H9 (cell line): Measurements from ENCODE around the gene IRF2BPL. TPM values are rescaled to one million over a fixed set of nuclear protein-coding genes. Genes with fewer than 3 reads are reported as not detected.

Experiments
- DNase-seq: peaks from one replicate; pipeline ENCODE4 v3.0.0-alpha.2; 2017
- H2AFZ ChIP-seq: one replicate; pipeline ENCODE4 v1.6.1; 2013; ENCODE audit warnings: mild to moderate bottlenecking, low read length, control low read depth, moderate library complexity
- H2AK5ac ChIP-seq: 2 replicates; pipeline ENCODE4 v1.6.1; 2013; ENCODE audit warnings: low read length, control low read depth, mixed read lengths; ENCODE audit not compliant: insufficient read length
- H2BK120ac ChIP-seq: one replicate; pipeline ENCODE4 v1.6.1; 2013; ENCODE audit warnings: low read depth, mild to moderate bottlenecking, low read length, control low read depth, inconsistent platforms; ENCODE audit not compliant: poor library complexity, severe bottlenecking
- H2BK12ac ChIP-seq: 2 replicates; pipeline ENCODE4 v1.6.1; 2013; ENCODE audit warnings: low read length, control low read depth, mixed read lengths, low read depth; ENCODE audit not compliant: insufficient read length
- H2BK15ac ChIP-seq: 2 replicates; pipeline ENCODE4 v1.6.1; 2013; ENCODE audit warnings: low read depth, low read length, control low read depth
- H2BK20ac ChIP-seq: one replicate; pipeline ENCODE4 v1.6.1; 2013; ENCODE audit warnings: low read depth, mild to moderate bottlenecking, low read length, control low read depth, inconsistent platforms; ENCODE audit not compliant: poor library complexity, severe bottlenecking
- H2BK5ac ChIP-seq: 2 replicates; pipeline ENCODE4 v1.6.1; 2013; ENCODE audit warnings: low read length, control low read depth, mixed read lengths; ENCODE audit not compliant: insufficient read length
- H3K14ac ChIP-seq: 2 replicates; pipeline ENCODE4 v1.6.1; 2013; ENCODE audit warnings: low read length, control low read depth; ENCODE audit not compliant: insufficient read depth
- H3K18ac ChIP-seq: 2 replicates; pipeline ENCODE4 v1.6.1; 2013; ENCODE audit warnings: low read depth, mild to moderate bottlenecking, mixed read lengths, low read length, control low read depth; ENCODE audit not compliant: insufficient read length
- H3K23ac ChIP-seq: 2 replicates; pipeline ENCODE4 v1.6.1; 2013; ENCODE audit warnings: low read length, control low read depth, mixed read lengths, low read depth; ENCODE audit not compliant: insufficient read length
- H3K23me2 ChIP-seq: 2 replicates; pipeline ENCODE4 v1.6.1; 2013; ENCODE audit warnings: low read depth, mild to moderate bottlenecking, mixed read lengths, low read length, control low read depth; ENCODE audit not compliant: insufficient read length, poor library complexity, severe bottlenecking
- H3K27ac ChIP-seq: 2 replicates; pipeline ENCODE4 v1.5.1; 2013; ENCODE audit warnings: low read length, control low read depth, mixed read lengths, low read depth; ENCODE audit not compliant: insufficient read length
- H3K27me3 ChIP-seq: 2 replicates; pipeline ENCODE4 v1.6.1; 2013; ENCODE audit warnings: low read length, control low read depth, inconsistent platforms; ENCODE audit not compliant: insufficient read depth
- H3K4ac ChIP-seq: 2 replicates; pipeline ENCODE4 v1.6.1; 2013; ENCODE audit warnings: low read depth, mild to moderate bottlenecking, control low read depth, inconsistent platforms, low read length, moderate library complexity
- H3K4me1 ChIP-seq: 2 replicates; pipeline ENCODE4 v1.6.1; 2013; ENCODE audit warnings: low read length, control low read depth, inconsistent platforms; ENCODE audit not compliant: insufficient read depth
- H3K4me2 ChIP-seq: 2 replicates; pipeline ENCODE4 v1.6.1; 2013; ENCODE audit warnings: low read length, control low read depth, mixed read lengths; ENCODE audit not compliant: insufficient read length, insufficient read depth
- H3K56ac ChIP-seq: 2 replicates; pipeline ENCODE4 v1.6.1; 2013; ENCODE audit warnings: low read depth, mild to moderate bottlenecking, mixed read lengths, low read length, control low read depth; ENCODE audit not compliant: insufficient read length
- H3K79me1 ChIP-seq: 2 replicates; pipeline ENCODE4 v1.6.1; 2013; ENCODE audit warnings: low read depth, mild to moderate bottlenecking, moderate library complexity, low read length, control low read depth, inconsistent platforms; ENCODE audit not compliant: insufficient read depth, poor library complexity, severe bottlenecking
- H3K79me2 ChIP-seq: 2 replicates; pipeline ENCODE4 v1.6.1; 2013; ENCODE audit warnings: low read length, control low read depth, inconsistent platforms; ENCODE audit not compliant: insufficient read depth
- H3K9ac ChIP-seq: 2 replicates; pipeline ENCODE4 v1.6.1; 2013; ENCODE audit warnings: low read length, control low read depth, mixed read lengths; ENCODE audit not compliant: insufficient read length; ENCODE audit errors: extremely low read depth
- H3K9me3 ChIP-seq: one replicate; pipeline ENCODE4 v1.6.1; 2013; ENCODE audit warnings: low read depth, low read length, inconsistent platforms; ENCODE audit not compliant: control insufficient read depth
- H3T11ph ChIP-seq: one replicate; pipeline ENCODE4 v1.6.1; 2013; ENCODE audit warnings: mild to moderate bottlenecking, low read length, control low read depth, inconsistent platforms
- H4K20me1 ChIP-seq: one replicate; pipeline ENCODE4 v1.6.1; 2013; ENCODE audit not compliant: control insufficient read depth, insufficient read length, insufficient read depth
- H4K5ac ChIP-seq: 2 replicates; pipeline ENCODE4 v1.6.1; 2013; ENCODE audit warnings: low read depth, mild to moderate bottlenecking, mixed read lengths, low read length, control low read depth; ENCODE audit not compliant: insufficient read length
- H4K8ac ChIP-seq: replicated peaks from 2 replicates; pipeline ENCODE4 v1.6.1; 2013; ENCODE audit warnings: low read length, control low read depth, mixed read lengths, low read depth; ENCODE audit not compliant: insufficient read length
- H4K91ac ChIP-seq: 2 replicates; pipeline ENCODE4 v1.6.1; 2013; ENCODE audit warnings: low read depth, mild to moderate bottlenecking, moderate library complexity, mixed read lengths, low read length, control low read depth; ENCODE audit not compliant: insufficient read length
- H3K27ac Mint-ChIP-seq, 3 experiments: 2 replicates in 2 of 3; 3 replicates in 1 of 3; pipeline ENCODE4 v1.8.0; 2020 to 2021; ENCODE audit warnings: mixed read lengths in 3 of 3, mild to moderate bottlenecking in 1 of 3, moderate library complexity in 1 of 3
- H3K27me3 Mint-ChIP-seq: 2 replicates; pipeline ENCODE4 v1.8.0; 2021; ENCODE audit warnings: low read depth, mild to moderate bottlenecking, moderate library complexity, mixed read lengths
- H3K36me3 Mint-ChIP-seq, 3 experiments: 2 replicates in 2 of 3; 3 replicates in 1 of 3; pipeline ENCODE4 v1.8.0; 2020 to 2021; ENCODE audit warnings: low read depth in 3 of 3, mixed read lengths in 3 of 3; ENCODE audit not compliant: insufficient read depth in 1 of 3
- H3K4me1 Mint-ChIP-seq, 2 experiments: 2 replicates each; pipeline ENCODE4 v1.8.0; 2020; ENCODE audit warnings: mixed read lengths in 2 of 2
- H3K4me3 Mint-ChIP-seq, 2 experiments: 2 replicates in 1 of 2; 3 replicates in 1 of 2; pipeline ENCODE4 v1.8.0; 2020 to 2021; ENCODE audit warnings: mild to moderate bottlenecking in 2 of 2, mixed read lengths in 2 of 2, moderate library complexity in 1 of 2
- H3K9me3 Mint-ChIP-seq, 2 experiments: 2 replicates in 1 of 2; 3 replicates in 1 of 2; pipeline ENCODE4 v1.8.0; 2020; ENCODE audit warnings: mild to moderate bottlenecking in 2 of 2, mixed read lengths in 2 of 2, moderate library complexity in 1 of 2
- WGBS: extraction: QIAGEN DNeasy Blood & Tissue Kit; methylation state at CpG from one replicate; pipeline ENCODE4 v1.1.7; 2013; ENCODE audit warnings: missing lambda C conversion rate, low lambda C conversion rate, mixed read lengths; ENCODE audit not compliant: insufficient read length; ENCODE audit errors: extremely low coverage; 5-methylcytosine and 5-hydroxymethylcytosine counted together
- total RNA-seq: library from RNA; stranded (reverse); gene quantifications from 2 replicates; pipeline ENCODE4 v1.2.1, GENCODE V29; 2021
- TF ChIP-seq, protein P1 (sequence below): fragments of 200-600 bp; sonication (generic); conservative IDR thresholded peaks from 3 replicates; pipeline ENCODE4 v1.8.0; 2021; ENCODE audit warnings: antibody characterized with exemption, mild to moderate bottlenecking

The IRF2BPL gene
- total RNA-seq, 1 experiment from 2014 or later: 59.0 TPM

DNA sequence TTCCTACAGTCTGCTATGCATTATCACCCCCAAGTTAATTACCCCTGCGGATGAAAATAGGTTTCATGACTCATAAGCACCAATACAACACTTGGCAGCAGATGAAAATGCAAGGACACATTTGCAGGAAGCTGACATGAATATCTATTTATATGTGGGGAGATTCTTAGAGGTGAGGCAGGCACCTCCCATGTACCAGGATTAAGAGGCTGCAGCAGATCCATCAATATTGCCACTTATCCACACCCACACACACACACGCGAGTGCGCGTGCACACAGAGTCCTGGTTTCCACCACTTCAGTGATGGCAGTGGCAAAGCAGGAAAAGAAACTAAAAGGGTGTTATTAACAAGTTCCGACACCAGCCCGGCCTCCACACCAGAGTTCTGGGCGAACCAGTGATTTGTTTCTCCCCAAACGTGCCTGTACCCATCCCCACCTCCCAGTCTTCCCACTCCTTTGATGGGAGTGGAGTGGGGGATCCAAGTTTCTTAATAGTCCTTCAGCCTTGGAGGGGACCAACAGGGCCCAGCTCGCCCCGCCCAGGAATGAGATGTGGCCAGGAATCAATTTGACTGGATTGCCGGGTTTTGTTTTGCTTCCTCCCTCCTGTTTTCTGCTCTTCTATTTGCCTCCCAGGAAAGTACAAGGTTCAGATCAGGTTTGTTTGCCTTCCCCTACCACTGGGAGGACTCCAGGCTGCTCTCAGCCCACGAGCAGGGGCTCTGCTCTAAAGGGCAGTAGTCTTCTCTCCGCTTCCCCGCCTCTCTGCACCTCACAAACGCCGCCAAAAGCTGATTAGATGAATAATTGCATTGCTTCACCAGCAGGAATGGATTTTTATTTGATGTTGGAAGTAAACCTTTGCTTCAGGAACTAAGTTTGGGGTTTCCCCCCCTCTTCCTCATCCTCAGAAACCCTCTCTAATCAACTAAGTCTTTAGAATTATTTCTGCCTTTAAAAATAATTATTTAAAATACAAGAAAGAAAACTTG is 5.2 kb downstream of the IRF2BPL start:
- Mint-ChIP-seq H3K36me3 (peaks cover 4 to 14% (median 9%) of the 10 kb centered on the region in 3 experiments; a peak in 6 of 7 replicates), H3K27ac (peak overlapping the region; percentile 41 to 97 (median 92)), H3K4me3 (peak overlapping the region; percentile 36 to 72), H3K9me3 (no peaks in the 10 kb centered on the region), H3K4me1 (peaks cover 32 to 43% of the 10 kb centered on the region in 2 experiments), H3K27me3 (no peaks in the 10 kb centered on the region)
- no peak overlapping the region for H3K56ac ChIP-seq
- TF ChIP-seq, protein P1, sequence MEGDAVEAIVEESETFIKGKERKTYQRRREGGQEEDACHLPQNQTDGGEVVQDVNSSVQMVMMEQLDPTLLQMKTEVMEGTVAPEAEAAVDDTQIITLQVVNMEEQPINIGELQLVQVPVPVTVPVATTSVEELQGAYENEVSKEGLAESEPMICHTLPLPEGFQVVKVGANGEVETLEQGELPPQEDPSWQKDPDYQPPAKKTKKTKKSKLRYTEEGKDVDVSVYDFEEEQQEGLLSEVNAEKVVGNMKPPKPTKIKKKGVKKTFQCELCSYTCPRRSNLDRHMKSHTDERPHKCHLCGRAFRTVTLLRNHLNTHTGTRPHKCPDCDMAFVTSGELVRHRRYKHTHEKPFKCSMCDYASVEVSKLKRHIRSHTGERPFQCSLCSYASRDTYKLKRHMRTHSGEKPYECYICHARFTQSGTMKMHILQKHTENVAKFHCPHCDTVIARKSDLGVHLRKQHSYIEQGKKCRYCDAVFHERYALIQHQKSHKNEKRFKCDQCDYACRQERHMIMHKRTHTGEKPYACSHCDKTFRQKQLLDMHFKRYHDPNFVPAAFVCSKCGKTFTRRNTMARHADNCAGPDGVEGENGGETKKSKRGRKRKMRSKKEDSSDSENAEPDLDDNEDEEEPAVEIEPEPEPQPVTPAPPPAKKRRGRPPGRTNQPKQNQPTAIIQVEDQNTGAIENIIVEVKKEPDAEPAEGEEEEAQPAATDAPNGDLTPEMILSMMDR: peak; percentile 50; the same call in 2 of the 3 replicates
- peak; percentile 65 for DNase-seq
- H3K14ac ChIP-seq: no peak overlapping the region
- H3K18ac ChIP-seq: peak overlapping the region; percentile 30
- whole genome bisulfite sequencing: no CpG with 5 or more reads among the region's 17 CpGs
- H3K23me2 ChIP-seq: peaks cover 30% of the 10 kb centered on the region
- H3K27me3 ChIP-seq: no peaks in the 10 kb centered on the region
- H4K8ac ChIP-seq: no peak overlapping the region
- H2BK12ac ChIP-seq: no peak overlapping the region
- no peak overlapping the region for H2BK120ac ChIP-seq
- H4K20me1 ChIP-seq: peaks cover 6% of the 10 kb centered on the region
- H3K4me2 ChIP-seq: peak overlapping the region; percentile 57
- H3K27ac ChIP-seq: peak overlapping the region; percentile 90
- no peak overlapping the region for H3K23ac ChIP-seq
- no peak overlapping the region for H3K4ac ChIP-seq
- H4K91ac ChIP-seq: no peak overlapping the region
- H2BK15ac ChIP-seq: no peak overlapping the region
- no peak overlapping the region for H2AFZ ChIP-seq
- no peaks in the 10 kb centered on the region for H3K79me1 ChIP-seq
- H3K4me1 ChIP-seq: peaks cover 6% of the 10 kb centered on the region
- no peak overlapping the region for H3K9ac ChIP-seq
- no peak overlapping the region for H2BK20ac ChIP-seq
- H3K9me3 ChIP-seq: no peaks in the 10 kb centered on the region
- H2AK5ac ChIP-seq: no peak overlapping the region
- no peak overlapping the region for H2BK5ac ChIP-seq
- H3T11ph ChIP-seq: no peak overlapping the region
- no peak overlapping the region for H4K5ac ChIP-seq
- H3K79me2 ChIP-seq: peaks cover 14% of the 10 kb centered on the region; the same call in 1 of the 2 replicates
